Measurements from ENCODE around the gene JAZF1. TPM values are rescaled to one million over a fixed set of nuclear protein-coding genes. Genes with fewer than 3 reads are reported as not detected.

JAZF1 gene
- total RNA-seq, 1 donor from 2014 or later, result 6.4 TPM

DNA sequence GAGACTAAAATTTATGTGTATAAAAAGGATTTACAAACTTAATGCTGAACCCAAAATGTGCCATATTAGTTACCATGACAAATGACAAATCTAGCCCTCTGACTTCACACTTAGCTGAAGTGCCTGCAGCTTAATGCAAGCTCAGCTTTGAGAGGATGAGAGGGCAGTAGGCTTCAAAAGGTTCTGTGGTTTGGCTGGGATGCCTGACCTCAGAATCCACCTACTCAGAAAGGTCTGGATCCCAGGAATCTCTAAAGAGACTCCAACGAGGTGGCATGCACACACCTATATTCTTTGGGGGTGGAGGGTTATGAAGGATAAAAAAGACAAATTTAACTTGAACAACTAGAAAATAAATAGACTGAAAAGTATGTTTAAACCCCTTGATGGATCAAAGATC lies 227.2 kb downstream of the JAZF1 start:
- Mint-ChIP-seq H3K4me3 (ENCODE audit: low read depth) (no peak overlapping the region), H3K4me1 (ENCODE audit: low read depth) (no peaks in the 10 kb centered on the region), H3K9me3 (ENCODE audit: low read depth) (no peaks in the 10 kb centered on the region), H3K27me3 (no peaks in the 10 kb centered on the region), H3K27ac (no peak overlapping the region), H3K36me3 (ENCODE audit: insufficient read depth) (no peaks in the 10 kb centered on the region)
- no peak for DNase-seq (ENCODE audit: low spot score, unreplicated experiment)
- no peak for TF ChIP-seq CTCF (IDR thresholded peaks at IDR 0.05; ENCODE audit: unreplicated experiment)

DNA sequence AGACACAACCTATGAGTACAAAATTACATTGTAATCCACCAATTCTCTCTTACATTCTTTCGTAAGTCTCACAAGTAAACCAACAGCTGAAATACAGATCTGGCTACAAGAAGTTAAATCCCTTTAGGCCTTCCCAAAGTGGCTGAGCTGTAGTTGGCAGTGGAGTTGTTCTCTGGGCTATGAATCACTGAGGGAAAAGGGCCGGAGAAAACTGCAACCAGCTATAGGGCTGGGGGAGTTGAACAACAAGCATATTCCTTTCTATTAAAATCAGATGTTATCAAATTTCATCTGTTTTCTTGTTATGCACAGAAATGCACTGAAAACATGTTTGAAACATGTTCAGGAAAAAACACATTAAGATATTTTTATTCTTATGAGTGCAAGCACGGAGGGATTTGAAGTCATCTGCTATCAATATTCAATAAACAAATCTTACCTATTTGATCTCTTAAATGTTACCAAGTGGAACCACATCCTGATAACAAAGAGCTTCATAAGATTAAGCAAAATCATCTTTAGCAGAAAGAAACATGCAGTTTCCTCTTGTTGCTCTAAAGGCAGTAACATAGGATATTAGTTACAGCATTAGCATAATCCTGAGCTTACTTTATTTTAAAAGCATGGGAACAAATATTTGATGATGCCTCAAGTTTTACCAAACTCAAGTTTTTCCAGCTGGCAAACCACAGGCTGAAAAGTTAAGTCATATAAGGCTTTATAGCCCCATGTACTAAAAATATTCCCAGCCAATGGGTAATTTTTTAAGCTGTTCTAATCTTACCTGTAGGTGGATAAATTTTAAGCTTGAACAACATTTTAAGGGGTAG lies 227.9 kb downstream of the JAZF1 start:
- Mint-ChIP-seq H3K4me1 (ENCODE audit: low read depth) (no peaks in the 10 kb centered on the region), H3K4me3 (ENCODE audit: low read depth) (no peak overlapping the region), H3K36me3 (ENCODE audit: insufficient read depth) (no peaks in the 10 kb centered on the region), H3K27ac (no peak overlapping the region), H3K27me3 (no peaks in the 10 kb centered on the region), H3K9me3 (ENCODE audit: low read depth) (no peaks in the 10 kb centered on the region)
- TF ChIP-seq CTCF (IDR thresholded peaks at IDR 0.05; ENCODE audit: unreplicated experiment), result no peak
- no peak for DNase-seq (ENCODE audit: low spot score, unreplicated experiment)

DNA sequence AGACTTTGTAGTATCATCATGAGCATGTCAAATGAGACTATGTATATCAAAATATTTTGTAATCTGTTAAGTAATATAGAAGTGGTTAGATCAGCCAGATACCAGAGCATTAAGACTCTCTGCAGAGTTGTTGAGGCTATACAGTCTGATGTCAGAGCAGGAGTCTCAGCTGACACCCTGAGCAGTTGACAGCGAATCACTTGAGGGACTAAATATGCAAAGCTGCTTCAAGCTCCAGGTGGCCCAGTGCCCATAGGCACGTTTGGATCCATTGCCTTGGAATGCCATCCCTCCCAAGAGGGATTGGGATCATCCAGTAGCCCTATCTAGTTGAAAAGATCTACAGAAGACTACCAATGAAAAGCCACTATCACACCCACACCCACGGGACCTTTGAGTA lies 230.5 kb downstream of the JAZF1 start:
- Mint-ChIP-seq H3K4me1 (ENCODE audit: low read depth) (no peaks in the 10 kb centered on the region), H3K36me3 (ENCODE audit: insufficient read depth) (no peaks in the 10 kb centered on the region), H3K27me3 (no peaks in the 10 kb centered on the region), H3K27ac (no peak overlapping the region), H3K9me3 (ENCODE audit: low read depth) (no peaks in the 10 kb centered on the region), H3K4me3 (ENCODE audit: low read depth) (no peak overlapping the region)
- TF ChIP-seq CTCF (IDR thresholded peaks at IDR 0.05; ENCODE audit: unreplicated experiment), result no peak
- no peak for DNase-seq (ENCODE audit: low spot score, unreplicated experiment)

DNA sequence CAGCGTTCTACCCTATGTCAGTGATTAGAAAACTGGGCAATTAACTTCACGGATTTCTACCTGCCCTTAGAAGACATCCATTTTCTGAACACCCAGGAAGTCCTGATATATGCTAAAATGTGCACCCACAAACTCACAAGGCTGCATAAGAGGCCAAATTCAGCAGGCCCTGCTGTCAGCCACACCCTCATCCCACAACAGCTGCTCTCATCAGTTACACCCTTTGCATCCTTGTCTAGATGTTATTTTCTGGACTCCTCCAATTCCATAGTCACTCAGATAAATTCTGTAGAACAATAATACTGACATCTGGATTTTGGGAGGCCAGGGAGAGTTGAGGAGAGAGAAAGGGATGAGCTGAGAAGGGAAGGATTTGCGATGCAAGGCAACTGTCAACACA lies 231.7 kb downstream of the JAZF1 start:
- Mint-ChIP-seq H3K4me3 (ENCODE audit: low read depth) (no peak overlapping the region), H3K9me3 (ENCODE audit: low read depth) (no peaks in the 10 kb centered on the region), H3K4me1 (ENCODE audit: low read depth) (no peaks in the 10 kb centered on the region), H3K36me3 (ENCODE audit: insufficient read depth) (no peaks in the 10 kb centered on the region), H3K27me3 (no peaks in the 10 kb centered on the region), H3K27ac (no peak overlapping the region)
- TF ChIP-seq CTCF (IDR thresholded peaks at IDR 0.05; ENCODE audit: unreplicated experiment), result no peak
- DNase-seq (ENCODE audit: low spot score, unreplicated experiment), result no peak

GRCh38 chr7:27947586-27948278 lies 232.9 kb downstream of the JAZF1 start:
- TF ChIP-seq CTCF (IDR thresholded peaks at IDR 0.05; ENCODE audit: unreplicated experiment), result no peak
- no peak for DNase-seq (ENCODE audit: low spot score, unreplicated experiment)
- Mint-ChIP-seq H3K27me3 (no peaks in the 10 kb centered on the region), H3K4me3 (ENCODE audit: low read depth) (no peak overlapping the region), H3K4me1 (ENCODE audit: low read depth) (no peaks in the 10 kb centered on the region), H3K27ac (no peak overlapping the region), H3K36me3 (ENCODE audit: insufficient read depth) (no peaks in the 10 kb centered on the region), H3K9me3 (ENCODE audit: low read depth) (no peaks in the 10 kb centered on the region)

Measured in progenitor cell of endocrine pancreas (in vitro differentiated cells).